ENCODE data around the gene NWD2.

NWD2 gene

GRCh38 chr4:37304612-37305011, 60.1 kb downstream of the NWD2 start:
- H3K27ac ChIP-seq (ENCODE audit: extremely low read depth, low read depth, low read length): no peak overlapping the region
- no peaks in the 10 kb centered on the region for H3K9me3 ChIP-seq (ENCODE audit: control insufficient read depth, insufficient read depth, low read depth, low read length)
- H3K4me3 ChIP-seq (ENCODE audit: low read depth, low read length): no peak overlapping the region
- no peaks in the 10 kb centered on the region for H3K36me3 ChIP-seq (ENCODE audit: control insufficient read depth in 2 of 2, insufficient read depth in 1 of 2, low read length in 2 of 2)
- POLR2A ChIA-PET: no interaction called here
- TF ChIP-seq ZNF645 (tag by site-specific recombination; IDR thresholded peaks at IDR 0.05) (no peak), ZNF140 (tag by site-specific recombination; IDR thresholded peaks at IDR 0.05) (no peak), ZNF184 (tag by site-specific recombination; IDR thresholded peaks at IDR 0.05) (no peak), ZNF791 (tag by site-specific recombination; IDR thresholded peaks at IDR 0.05) (no peak), HOXD13 (CRISPR knock-in tag; IDR thresholded peaks at IDR 0.05; ENCODE audit: borderline replicate concordance) (no peak), ZNF311 (tag by site-specific recombination; IDR thresholded peaks at IDR 0.05; ENCODE audit: borderline replicate concordance) (no peak), ZNF624 (tag by site-specific recombination; IDR thresholded peaks at IDR 0.05) (no peak), ZNF132 (tag by site-specific recombination; IDR thresholded peaks at IDR 0.05; ENCODE audit: borderline replicate concordance) (no peak), INSM2 (tag by site-specific recombination; IDR thresholded peaks at IDR 0.05) (no peak), FEZF1 (tag by site-specific recombination; IDR thresholded peaks at IDR 0.05) (no peak), ZNF792 (tag by site-specific recombination; IDR thresholded peaks at IDR 0.05) (no peak), ZNF830 (tag by site-specific recombination; IDR thresholded peaks at IDR 0.05; ENCODE audit: low read depth) (no peak), ZNF843 (tag by site-specific recombination; IDR thresholded peaks at IDR 0.05) (no peak), GLIS2 (tag by site-specific recombination; IDR thresholded peaks at IDR 0.05) (no peak), ZNF302 (tag by site-specific recombination; IDR thresholded peaks at IDR 0.05; ENCODE audit: low read depth) (no peak), ZNF394 (tag by site-specific recombination; IDR thresholded peaks at IDR 0.05; ENCODE audit: borderline replicate concordance) (no peak), GFI1B (tag by site-specific recombination; IDR thresholded peaks at IDR 0.05) (no peak)
- TF ChIP-seq, protein P1, sequence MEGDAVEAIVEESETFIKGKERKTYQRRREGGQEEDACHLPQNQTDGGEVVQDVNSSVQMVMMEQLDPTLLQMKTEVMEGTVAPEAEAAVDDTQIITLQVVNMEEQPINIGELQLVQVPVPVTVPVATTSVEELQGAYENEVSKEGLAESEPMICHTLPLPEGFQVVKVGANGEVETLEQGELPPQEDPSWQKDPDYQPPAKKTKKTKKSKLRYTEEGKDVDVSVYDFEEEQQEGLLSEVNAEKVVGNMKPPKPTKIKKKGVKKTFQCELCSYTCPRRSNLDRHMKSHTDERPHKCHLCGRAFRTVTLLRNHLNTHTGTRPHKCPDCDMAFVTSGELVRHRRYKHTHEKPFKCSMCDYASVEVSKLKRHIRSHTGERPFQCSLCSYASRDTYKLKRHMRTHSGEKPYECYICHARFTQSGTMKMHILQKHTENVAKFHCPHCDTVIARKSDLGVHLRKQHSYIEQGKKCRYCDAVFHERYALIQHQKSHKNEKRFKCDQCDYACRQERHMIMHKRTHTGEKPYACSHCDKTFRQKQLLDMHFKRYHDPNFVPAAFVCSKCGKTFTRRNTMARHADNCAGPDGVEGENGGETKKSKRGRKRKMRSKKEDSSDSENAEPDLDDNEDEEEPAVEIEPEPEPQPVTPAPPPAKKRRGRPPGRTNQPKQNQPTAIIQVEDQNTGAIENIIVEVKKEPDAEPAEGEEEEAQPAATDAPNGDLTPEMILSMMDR (tag by site-specific recombination; IDR thresholded peaks at IDR 0.05): no peak
- H3K4me1 ChIP-seq (ENCODE audit: control insufficient read depth, insufficient read depth, low read length): no peaks in the 10 kb centered on the region
- CTCF ChIA-PET: interaction anchor here (0.5 kb wide), 1 partner anchor 1405 kb away, joined by 4 read pairs; no protein-coding TSS in a partner anchor

DNA sequence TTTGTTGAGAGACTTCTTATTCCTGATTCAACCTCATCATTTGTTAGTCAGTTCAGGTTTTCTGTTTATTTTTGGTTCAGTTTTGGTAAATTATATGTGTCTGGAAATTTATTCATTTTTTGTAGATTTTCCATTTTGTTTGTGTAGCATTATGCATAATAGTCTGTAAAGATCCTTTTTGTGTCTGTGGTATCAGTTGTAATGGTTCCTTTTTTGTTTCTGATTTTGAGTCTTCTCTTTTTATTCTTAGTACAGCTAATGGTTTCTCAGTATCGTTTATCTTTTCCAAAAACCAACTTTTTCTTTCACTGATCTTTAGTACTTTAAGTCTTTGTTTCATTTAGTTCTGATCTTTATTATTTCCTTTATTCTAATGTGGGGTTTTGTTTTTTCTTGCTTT, 61.4 kb downstream of the NWD2 start:
- Histone ChIP-seq H3K36me3 (ENCODE audit: control insufficient read depth in 2 of 2, insufficient read depth in 1 of 2, low read length in 2 of 2) (no peaks in the 10 kb centered on the region), H3K27ac (ENCODE audit: extremely low read depth, low read depth, low read length) (no peak overlapping the region), H3K4me1 (ENCODE audit: control insufficient read depth, insufficient read depth, low read length) (no peaks in the 10 kb centered on the region), H3K4me3 (ENCODE audit: low read depth, low read length) (no peak overlapping the region), H3K9me3 (ENCODE audit: control insufficient read depth, insufficient read depth, low read depth, low read length) (no peaks in the 10 kb centered on the region)
- CTCF ChIA-PET: no interaction called here
- POLR2A ChIA-PET: no interaction called here
- TF ChIP-seq GFI1B (tag by site-specific recombination; IDR thresholded peaks at IDR 0.05): no peak
- no peak for TF ChIP-seq ZNF76 (tag by site-specific recombination; IDR thresholded peaks at IDR 0.05; ENCODE audit: borderline replicate concordance, low read depth)
- TF ChIP-seq, protein P2, sequence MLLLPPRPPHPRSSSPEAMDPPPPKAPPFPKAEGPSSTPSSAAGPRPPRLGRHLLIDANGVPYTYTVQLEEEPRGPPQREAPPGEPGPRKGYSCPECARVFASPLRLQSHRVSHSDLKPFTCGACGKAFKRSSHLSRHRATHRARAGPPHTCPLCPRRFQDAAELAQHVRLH (tag by site-specific recombination; IDR thresholded peaks at IDR 0.05): no peak
- TF ChIP-seq SP3 (tag by site-specific recombination; IDR thresholded peaks at IDR 0.05): no peak
- TF ChIP-seq ZNF501 (tag by site-specific recombination; IDR thresholded peaks at IDR 0.05): no peak
- no peak for TF ChIP-seq ZNF239 (tag by site-specific recombination; IDR thresholded peaks at IDR 0.05)
- TF ChIP-seq ZNF146 (tag by site-specific recombination; IDR thresholded peaks at IDR 0.05): no peak
- no peak for TF ChIP-seq RBAK (tag by site-specific recombination; IDR thresholded peaks at IDR 0.05)
- TF ChIP-seq ZNF223 (tag by site-specific recombination; IDR thresholded peaks at IDR 0.05): no peak
- TF ChIP-seq, protein P3, sequence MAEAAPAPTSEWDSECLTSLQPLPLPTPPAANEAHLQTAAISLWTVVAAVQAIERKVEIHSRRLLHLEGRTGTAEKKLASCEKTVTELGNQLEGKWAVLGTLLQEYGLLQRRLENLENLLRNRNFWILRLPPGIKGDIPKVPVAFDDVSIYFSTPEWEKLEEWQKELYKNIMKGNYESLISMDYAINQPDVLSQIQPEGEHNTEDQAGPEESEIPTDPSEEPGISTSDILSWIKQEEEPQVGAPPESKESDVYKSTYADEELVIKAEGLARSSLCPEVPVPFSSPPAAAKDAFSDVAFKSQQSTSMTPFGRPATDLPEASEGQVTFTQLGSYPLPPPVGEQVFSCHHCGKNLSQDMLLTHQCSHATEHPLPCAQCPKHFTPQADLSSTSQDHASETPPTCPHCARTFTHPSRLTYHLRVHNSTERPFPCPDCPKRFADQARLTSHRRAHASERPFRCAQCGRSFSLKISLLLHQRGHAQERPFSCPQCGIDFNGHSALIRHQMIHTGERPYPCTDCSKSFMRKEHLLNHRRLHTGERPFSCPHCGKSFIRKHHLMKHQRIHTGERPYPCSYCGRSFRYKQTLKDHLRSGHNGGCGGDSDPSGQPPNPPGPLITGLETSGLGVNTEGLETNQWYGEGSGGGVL (tag by site-specific recombination; IDR thresholded peaks at IDR 0.05): no peak
- TF ChIP-seq, protein P4, sequence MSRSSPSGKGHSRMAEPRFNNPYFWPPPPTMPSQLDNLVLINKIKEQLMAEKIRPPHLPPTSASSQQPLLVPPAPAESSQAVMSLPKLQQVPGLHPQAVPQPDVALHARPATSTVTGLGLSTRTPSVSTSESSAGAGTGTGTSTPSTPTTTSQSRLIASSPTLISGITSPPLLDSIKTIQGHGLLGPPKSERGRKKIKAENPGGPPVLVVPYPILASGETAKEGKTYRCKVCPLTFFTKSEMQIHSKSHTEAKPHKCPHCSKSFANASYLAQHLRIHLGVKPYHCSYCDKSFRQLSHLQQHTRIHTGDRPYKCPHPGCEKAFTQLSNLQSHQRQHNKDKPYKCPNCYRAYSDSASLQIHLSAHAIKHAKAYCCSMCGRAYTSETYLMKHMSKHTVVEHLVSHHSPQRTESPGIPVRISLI (tag by site-specific recombination; IDR thresholded peaks at IDR 0.05): no peak
- TF ChIP-seq YY2 (tag by site-specific recombination; IDR thresholded peaks at IDR 0.05): no peak
- TF ChIP-seq REPIN1 (tag by site-specific recombination; IDR thresholded peaks at IDR 0.05; ENCODE audit: low read depth): no peak
